Measurements from ENCODE around the gene FAM83B. TPM values are rescaled to one million over a fixed set of nuclear protein-coding genes. Genes with fewer than 3 reads are reported as not detected.

FAM83B gene, protein sequence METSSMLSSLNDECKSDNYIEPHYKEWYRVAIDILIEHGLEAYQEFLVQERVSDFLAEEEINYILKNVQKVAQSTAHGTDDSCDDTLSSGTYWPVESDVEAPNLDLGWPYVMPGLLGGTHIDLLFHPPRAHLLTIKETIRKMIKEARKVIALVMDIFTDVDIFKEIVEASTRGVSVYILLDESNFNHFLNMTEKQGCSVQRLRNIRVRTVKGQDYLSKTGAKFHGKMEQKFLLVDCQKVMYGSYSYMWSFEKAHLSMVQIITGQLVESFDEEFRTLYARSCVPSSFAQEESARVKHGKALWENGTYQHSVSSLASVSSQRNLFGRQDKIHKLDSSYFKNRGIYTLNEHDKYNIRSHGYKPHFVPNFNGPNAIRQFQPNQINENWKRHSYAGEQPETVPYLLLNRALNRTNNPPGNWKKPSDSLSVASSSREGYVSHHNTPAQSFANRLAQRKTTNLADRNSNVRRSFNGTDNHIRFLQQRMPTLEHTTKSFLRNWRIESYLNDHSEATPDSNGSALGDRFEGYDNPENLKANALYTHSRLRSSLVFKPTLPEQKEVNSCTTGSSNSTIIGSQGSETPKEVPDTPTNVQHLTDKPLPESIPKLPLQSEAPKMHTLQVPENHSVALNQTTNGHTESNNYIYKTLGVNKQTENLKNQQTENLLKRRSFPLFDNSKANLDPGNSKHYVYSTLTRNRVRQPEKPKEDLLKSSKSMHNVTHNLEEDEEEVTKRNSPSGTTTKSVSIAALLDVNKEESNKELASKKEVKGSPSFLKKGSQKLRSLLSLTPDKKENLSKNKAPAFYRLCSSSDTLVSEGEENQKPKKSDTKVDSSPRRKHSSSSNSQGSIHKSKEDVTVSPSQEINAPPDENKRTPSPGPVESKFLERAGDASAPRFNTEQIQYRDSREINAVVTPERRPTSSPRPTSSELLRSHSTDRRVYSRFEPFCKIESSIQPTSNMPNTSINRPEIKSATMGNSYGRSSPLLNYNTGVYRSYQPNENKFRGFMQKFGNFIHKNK
- total RNA-seq = not detected in 2 replicates

DNA sequence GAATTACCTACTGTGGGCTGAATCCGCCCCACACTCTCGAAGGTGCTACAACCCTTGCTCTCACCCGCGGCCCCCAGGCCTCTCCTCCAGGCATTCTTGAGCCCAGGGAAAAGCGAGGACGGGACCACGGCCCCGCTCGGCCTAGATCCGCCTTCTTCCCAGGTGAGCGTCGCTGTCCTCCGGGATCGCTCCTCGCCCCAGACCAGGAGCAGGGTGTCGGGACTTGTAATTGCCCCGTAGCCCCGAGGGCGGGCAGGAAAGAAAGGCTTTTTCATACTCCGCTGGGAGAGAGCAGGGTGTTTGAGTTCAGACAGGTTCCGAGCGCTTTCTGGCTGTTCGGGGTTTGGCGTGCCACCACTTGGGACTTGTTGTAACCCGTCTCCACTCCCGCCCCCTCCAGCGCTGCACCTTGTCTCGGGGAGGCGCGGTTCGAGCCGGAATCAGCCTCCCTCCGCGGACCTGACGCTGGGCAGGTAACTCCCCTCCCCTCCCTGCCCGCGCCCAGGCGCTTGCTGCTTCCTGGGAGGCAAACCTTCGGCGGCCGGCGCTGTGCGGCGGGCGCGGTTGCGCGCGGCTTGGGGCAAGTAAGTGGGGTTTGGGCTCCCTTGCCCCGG is at the start of gene FAM83B:
Gene FAM83B, plus strand, starts transcription at position 529 of the 614 bp plus-strand sequence. CDS start 23,476 bp downstream, outside the sequence.

All from subcutaneous preadipocyte (primary cell).